ENCODE measurements around the gene POMT1.

DNA sequence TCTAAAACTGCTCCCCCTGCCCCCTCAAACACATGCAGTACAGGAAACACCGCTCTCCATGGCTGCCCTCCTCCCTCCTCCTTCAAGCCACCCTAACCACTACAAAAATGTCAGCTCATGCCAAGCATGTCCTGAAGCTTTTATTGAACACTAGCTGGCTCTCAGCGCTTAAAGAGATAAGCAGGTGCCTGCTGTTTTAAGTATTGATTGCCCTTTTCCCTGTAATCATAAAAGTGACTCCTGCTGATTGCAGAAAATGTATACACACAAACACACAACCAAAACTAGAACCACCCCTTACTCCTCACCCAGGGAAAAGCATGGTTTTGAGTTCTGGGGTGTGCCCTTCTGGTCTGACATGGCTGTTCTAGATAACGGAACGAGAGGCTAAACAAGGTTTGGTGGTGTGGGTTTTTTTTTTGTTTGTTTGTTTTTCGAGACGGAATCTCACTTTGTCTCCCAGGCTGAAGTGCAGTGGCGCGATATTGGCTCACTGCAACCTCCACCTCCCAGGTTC, 32.1 kb downstream of the POMT1 start:
- TF ChIP-seq, protein P1, sequence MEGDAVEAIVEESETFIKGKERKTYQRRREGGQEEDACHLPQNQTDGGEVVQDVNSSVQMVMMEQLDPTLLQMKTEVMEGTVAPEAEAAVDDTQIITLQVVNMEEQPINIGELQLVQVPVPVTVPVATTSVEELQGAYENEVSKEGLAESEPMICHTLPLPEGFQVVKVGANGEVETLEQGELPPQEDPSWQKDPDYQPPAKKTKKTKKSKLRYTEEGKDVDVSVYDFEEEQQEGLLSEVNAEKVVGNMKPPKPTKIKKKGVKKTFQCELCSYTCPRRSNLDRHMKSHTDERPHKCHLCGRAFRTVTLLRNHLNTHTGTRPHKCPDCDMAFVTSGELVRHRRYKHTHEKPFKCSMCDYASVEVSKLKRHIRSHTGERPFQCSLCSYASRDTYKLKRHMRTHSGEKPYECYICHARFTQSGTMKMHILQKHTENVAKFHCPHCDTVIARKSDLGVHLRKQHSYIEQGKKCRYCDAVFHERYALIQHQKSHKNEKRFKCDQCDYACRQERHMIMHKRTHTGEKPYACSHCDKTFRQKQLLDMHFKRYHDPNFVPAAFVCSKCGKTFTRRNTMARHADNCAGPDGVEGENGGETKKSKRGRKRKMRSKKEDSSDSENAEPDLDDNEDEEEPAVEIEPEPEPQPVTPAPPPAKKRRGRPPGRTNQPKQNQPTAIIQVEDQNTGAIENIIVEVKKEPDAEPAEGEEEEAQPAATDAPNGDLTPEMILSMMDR (conservative IDR thresholded peaks at IDR 0.05; ENCODE audit: low read length), result no peak
- no peak for TF ChIP-seq EZH2phosphoT487 (IDR thresholded peaks at IDR 0.05; ENCODE audit: borderline replicate concordance, low read depth, low read length)
